ENCODE measurements around the gene PGA3. TPM values are rescaled to one million over a fixed set of nuclear protein-coding genes. Genes with fewer than 3 reads are reported as not detected.

Gene PGA3
- total RNA-seq, 1 donor from 2014 or later: not detected

DNA sequence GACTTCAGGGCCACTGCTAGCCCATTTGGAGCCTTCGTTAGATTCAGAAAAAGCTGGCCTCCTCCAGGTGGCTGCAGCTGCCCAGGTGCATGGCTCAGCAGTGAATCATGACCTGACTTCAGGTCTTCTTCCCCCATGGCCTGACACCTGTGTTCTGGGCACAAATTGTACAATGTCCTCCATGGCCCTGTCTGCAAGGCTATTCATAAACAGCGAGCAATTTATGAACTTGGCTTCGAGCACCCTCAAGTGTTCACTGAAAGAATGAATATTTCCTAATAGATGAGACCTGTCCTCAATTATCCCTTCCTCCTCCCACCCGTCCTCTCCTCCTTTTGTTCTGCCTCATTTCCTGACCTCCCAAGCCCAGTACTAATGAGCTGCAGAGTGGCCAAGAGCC lies 29.9 kb upstream of the PGA3 start:
- Histone ChIP-seq H3F3A (ENCODE audit: low read depth) (no peaks in the 10 kb centered on the region), H3K9me3 (ENCODE audit: low read depth) (no peaks in the 10 kb centered on the region), H3K27ac (no peak overlapping the region), H3K4me1 (no peaks in the 10 kb centered on the region), H3K27me3 (no peaks in the 10 kb centered on the region), H4K20me1 (ENCODE audit: low read depth) (no peaks in the 10 kb centered on the region), H3K9ac (no peak overlapping the region), H3K36me3 (no peaks in the 10 kb centered on the region), H3K4me2 (no peak overlapping the region), H3K4me3 (no peak overlapping the region), H3K79me2 (ENCODE audit: low read depth) (no peaks in the 10 kb centered on the region), H2AFZ (replicated peaks) (no peak overlapping the region)
- DNase-seq (ENCODE audit: low spot score): no peak
- no peak overlapping the region for H3K4me3 Mint-ChIP-seq
- peaks cover 6% of the 10 kb centered on the region for H3K27me3 Mint-ChIP-seq (ENCODE audit: insufficient read depth, low read depth)
- TF ChIP-seq EZH2phosphoT487 (IDR thresholded peaks at IDR 0.05) (no peak), EZH2 (IDR thresholded peaks at IDR 0.05) (no peak), CTCF (IDR thresholded peaks at IDR 0.05) (no peak)
- H3K36me3 Mint-ChIP-seq: no peaks in the 10 kb centered on the region
- H3K4me1 Mint-ChIP-seq: peaks cover 3% of the 10 kb centered on the region
- H3K27ac Mint-ChIP-seq: no peak overlapping the region
- peaks cover 6% of the 10 kb centered on the region for H3K9me3 Mint-ChIP-seq

GRCh38 chr11:61174273-61174672 lies 29.0 kb upstream of the PGA3 start:
- H3K27me3 Mint-ChIP-seq (ENCODE audit: insufficient read depth, low read depth): peaks cover 2% of the 10 kb centered on the region
- no peak overlapping the region for H3K4me3 ChIP-seq
- TF ChIP-seq CTCF (IDR thresholded peaks at IDR 0.05) (no peak), EZH2 (IDR thresholded peaks at IDR 0.05) (no peak), EZH2phosphoT487 (IDR thresholded peaks at IDR 0.05) (no peak)
- H3K9me3 Mint-ChIP-seq: peaks cover 3% of the 10 kb centered on the region
- no peaks in the 10 kb centered on the region for H3K79me2 ChIP-seq (ENCODE audit: low read depth)
- no peak overlapping the region for H2AFZ ChIP-seq (replicated peaks)
- H3K4me1 ChIP-seq: no peaks in the 10 kb centered on the region
- no peaks in the 10 kb centered on the region for H3F3A ChIP-seq (ENCODE audit: low read depth)
- no peaks in the 10 kb centered on the region for H3K9me3 ChIP-seq (ENCODE audit: low read depth)
- peaks cover 3% of the 10 kb centered on the region for H3K4me1 Mint-ChIP-seq
- no peaks in the 10 kb centered on the region for H4K20me1 ChIP-seq (ENCODE audit: low read depth)
- no peak overlapping the region for H3K9ac ChIP-seq
- H3K27ac Mint-ChIP-seq: no peak overlapping the region
- peak overlapping the region; percentile 67 for H3K4me3 Mint-ChIP-seq
- no peak for DNase-seq (ENCODE audit: low spot score)
- no peaks in the 10 kb centered on the region for H3K36me3 Mint-ChIP-seq
- no peak overlapping the region for H3K27ac ChIP-seq
- no peaks in the 10 kb centered on the region for H3K36me3 ChIP-seq
- H3K27me3 ChIP-seq: no peaks in the 10 kb centered on the region
- no peak overlapping the region for H3K4me2 ChIP-seq

DNA sequence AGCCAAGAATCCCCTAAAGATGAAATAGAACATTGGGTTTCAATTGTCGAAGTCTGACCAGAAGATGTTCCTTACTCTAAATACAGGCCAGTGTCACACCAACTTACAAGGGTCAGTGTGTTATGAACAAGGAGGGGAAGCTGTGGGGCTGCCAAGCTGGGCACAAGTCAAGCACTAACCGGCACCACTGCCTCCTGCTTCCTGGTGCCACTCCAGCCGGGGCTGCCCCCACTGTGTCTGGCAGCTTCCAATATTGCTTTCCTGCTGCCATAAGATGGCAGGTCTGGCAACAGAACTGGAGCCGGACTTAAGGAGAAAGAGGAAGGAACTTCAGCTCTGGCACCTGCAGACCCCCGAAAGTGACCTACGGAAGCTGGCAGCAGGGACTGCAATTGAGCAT lies 28.4 kb upstream of the PGA3 start:
- TF ChIP-seq CTCF (IDR thresholded peaks at IDR 0.05) (no peak), EZH2 (IDR thresholded peaks at IDR 0.05) (no peak), EZH2phosphoT487 (IDR thresholded peaks at IDR 0.05) (no peak)

More for the DNA sequence above, 28.4 kb upstream of the PGA3 start:
- H3K27me3 Mint-ChIP-seq (ENCODE audit: insufficient read depth, low read depth): peaks cover 2% of the 10 kb centered on the region
- H3K27ac Mint-ChIP-seq: no peak overlapping the region
- Histone ChIP-seq H3K27me3 (no peaks in the 10 kb centered on the region), H3K4me2 (no peak overlapping the region), H4K20me1 (ENCODE audit: low read depth) (no peaks in the 10 kb centered on the region), H2AFZ (replicated peaks) (no peak overlapping the region), H3F3A (ENCODE audit: low read depth) (no peaks in the 10 kb centered on the region), H3K4me3 (no peak overlapping the region), H3K9ac (no peak overlapping the region), H3K79me2 (ENCODE audit: low read depth) (no peaks in the 10 kb centered on the region), H3K27ac (no peak overlapping the region), H3K4me1 (no peaks in the 10 kb centered on the region), H3K36me3 (no peaks in the 10 kb centered on the region), H3K9me3 (ENCODE audit: low read depth) (no peaks in the 10 kb centered on the region)
- H3K4me3 Mint-ChIP-seq: no peak overlapping the region
- peaks cover 3% of the 10 kb centered on the region for H3K4me1 Mint-ChIP-seq
- no peaks in the 10 kb centered on the region for H3K36me3 Mint-ChIP-seq
- H3K9me3 Mint-ChIP-seq: peaks cover 3% of the 10 kb centered on the region
- no peak for DNase-seq (ENCODE audit: low spot score)

All from neural progenitor cell (in vitro differentiated cells).